SHP77 treated with DMSO at 0.1 percent for 48 hours (cell line): ENCODE data around the gene RAB27A.
"Not testable (repeated sequence)": the region's sequence is repeated elsewhere in the genome, so short reads cannot be mapped to it uniquely, and the experiment has no call there.

Experiments used
- DNase-seq: peaks from one replicate; lab custom pipeline; 2025; lab: John Stamatoyannopoulos, UW

RAB27A gene

DNA sequence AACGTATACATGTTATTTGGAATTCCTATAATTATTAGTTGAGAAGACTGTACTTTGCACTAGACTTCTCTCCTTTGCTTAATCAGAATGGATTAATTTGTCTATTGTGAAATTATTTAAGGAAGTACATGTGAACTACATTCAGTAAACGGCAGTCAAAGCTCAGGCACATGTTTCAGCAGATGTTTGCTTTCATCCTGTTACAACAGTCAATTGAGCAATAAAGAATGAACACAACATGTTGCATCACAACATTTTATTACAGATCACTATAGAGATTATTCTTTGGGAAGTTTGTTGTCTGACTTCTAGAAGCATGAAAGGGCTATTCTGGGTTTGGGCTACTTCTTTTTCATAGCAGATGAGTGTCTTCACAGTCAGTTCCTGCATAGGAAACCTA lies 39.2 kb downstream of the RAB27A start:
- no peak for DNase-seq

DNA sequence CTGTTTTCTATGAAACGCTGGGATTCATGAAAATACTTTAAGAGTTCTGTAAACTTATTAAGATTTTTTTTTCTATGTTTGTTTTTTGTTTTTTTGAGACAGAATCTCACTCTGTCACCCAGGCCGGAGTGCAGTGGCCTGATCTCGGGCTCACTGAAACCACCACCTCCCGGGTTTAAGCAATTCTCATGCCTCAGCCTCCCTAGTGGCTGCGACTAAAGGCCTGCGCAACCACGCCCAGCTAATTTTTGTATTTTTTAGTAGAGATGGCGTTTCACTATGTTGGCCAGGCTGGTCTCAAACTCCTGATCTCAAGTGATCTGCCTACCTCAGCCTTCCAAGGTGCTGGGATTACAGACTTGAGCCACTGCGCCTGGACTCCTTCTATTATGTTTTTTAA lies 39.7 kb downstream of the RAB27A start:
- not testable (repeated sequence) for DNase-seq

DNA sequence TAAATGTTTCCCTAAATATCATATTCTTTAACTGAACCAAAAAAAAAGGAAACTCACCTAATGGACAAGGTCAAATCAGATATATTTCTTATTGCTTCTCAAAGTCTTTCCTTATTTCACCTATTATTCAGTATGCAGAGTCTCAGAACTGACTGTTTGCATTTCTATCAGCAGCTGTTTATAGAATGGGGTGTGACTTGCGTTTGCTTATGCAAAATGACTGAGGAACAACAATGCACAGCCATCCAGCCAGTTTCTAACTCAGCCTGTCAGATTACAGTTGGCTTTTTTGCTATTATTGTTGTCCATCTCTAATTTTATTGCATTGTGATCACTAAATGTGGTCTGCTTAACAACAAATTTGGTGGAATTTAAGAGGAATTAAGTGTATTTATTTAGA lies 40.7 kb downstream of the RAB27A start:
- DNase-seq = no peak

DNA sequence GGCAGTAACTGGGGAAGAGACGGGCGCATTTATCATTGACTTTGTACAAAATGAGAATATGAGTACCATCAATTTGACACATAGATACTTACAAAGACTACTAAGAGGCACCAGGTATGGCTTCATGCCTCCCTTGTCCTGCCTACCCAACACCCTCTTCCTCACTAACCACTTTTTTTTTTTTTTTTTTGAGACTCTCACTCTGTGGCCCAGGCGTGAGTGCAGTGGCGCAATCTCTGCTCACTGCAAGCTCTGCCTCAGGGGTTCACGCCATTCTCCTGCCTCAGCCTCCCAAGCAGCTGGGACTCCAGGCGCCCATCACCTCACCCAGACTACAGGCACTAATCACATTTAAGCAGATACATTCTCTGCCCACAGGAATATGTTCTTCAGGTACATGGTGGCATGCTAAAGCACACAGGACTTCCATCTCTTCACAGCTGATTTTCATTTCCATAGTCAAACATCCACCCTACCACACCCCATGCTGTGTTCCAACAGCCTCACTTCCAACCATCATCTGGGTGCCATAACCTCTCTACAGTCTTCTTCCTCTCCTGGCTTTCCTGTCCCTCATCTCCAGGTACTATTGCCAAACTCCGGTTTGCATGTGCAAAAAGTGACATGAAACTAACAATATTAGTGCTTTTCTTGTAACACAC lies 41.7 kb downstream of the RAB27A start:
- DNase-seq = no peak

DNA sequence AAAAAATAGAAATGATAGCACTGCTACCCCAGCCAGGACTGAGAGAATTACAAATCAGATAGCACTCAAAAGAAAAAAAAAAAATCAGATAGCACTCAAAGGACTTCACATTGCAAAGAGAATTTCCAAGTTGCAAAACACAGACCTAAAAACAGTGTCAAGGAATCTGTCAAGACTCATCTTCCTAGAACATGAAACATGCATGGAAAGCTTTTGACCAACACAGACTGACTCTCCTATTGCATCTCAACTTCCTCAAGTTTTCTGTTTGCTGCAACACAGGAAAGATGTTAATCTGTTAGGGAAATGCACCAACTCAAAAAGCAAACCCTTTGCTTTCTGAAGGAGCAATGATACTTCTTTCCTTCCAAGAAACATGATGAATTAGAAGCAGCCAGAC lies 42.3 kb downstream of the RAB27A start:
- no peak for DNase-seq

DNA sequence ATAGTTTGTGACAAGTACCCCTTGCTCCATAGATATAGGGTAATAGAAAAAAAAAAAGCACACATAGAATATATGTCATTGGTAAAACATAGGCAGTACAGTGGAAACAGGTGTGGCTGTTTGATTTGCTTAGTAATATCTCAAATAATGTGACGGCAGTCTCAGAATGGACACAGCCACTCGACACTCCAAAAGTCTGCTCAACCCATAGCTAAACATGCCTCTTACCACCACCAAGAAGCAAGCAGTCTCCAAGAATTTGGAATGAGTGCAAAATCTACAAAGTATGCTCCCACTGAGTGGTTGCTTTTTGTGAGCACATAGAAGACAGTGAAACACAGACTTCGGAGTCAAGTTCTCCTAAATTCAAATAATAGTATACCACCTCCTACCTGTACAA lies 43.0 kb downstream of the RAB27A start:
- no peak for DNase-seq

DNA sequence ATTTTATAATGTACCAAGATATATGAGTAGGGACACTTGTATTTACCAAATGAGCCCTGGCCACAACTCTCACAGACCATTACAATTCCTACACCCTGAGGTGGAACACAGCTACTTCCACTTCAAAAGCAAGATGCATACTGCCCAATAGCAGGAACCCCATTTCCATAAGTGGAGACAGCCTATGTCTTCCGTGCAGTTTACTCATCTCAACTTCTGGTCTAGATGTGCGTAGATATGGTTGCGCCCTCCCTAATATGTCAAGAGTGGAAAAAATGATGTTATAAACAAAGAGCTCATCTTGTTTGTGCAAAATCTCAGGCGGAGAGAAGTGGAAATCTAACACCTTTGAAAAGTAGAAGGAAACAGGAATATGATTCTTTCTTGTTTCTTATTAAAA lies 44.6 kb downstream of the RAB27A start:
- no peak for DNase-seq

DNA sequence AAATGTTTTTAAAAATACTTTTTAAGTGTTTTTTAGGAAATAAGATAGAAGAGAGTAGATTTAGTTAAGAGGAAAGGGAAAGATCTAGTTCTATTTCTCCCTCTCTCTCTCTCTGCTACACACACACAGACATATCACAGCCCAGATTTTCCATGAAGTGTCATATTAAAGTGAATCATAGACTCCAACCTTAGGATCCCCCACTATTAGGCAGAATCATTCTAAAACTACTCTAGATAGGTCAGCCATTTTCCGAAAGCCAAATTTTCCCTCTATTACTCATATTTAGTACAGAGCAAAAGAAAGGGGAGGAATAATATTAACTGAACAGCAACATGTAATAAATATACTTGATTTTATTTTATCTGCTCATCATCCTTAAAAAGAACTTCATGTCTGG lies 47.7 kb downstream of the RAB27A start:
- DNase-seq = no peak

DNA sequence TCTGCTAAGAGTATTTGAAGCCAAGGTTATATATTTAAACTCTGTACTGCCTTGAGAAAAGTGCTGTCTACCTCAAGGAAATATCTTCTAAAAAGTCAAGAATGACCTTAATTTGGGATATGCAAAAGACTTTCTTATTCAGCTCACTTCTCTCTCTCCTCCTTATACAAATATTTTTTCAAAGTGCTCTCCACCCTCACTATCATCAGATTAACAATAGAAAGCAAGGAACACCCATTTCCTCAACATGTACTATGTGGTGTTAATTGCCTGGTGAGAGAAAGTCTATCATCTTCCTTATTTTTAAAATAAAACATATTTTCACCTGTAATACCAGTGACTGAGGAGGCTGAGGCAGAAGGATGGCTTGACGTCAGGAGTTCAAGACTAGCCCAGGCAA lies 48.4 kb downstream of the RAB27A start:
- DNase-seq = no peak

DNA sequence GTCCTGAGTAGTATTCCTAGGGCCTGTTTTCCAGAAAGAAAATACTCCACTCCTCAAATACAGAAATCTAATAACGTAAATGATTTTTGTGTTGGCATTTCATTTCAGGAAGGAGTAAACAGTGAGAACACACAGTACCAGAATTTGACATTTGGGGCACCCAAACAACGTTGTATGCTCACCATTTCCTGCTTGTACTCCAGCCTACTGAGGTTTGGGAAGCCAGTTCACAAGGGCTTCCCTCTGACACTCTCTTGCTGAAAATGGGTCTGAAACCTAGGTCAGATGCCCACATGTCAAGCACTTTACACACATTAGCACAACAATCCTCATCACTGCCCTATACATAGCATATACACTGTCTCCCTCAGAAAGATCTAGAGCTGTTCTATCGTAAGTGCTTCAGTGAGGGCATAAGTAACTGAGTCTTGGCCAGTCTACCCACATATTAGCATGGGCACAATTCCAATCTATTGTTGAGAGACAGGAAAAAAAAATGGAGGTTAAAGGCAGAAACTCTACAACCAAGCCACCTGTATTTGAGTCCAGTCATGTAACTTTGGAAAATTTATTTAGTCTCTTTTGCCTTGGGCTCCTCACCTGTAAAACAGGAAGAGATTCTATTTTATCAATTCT lies 49.4 kb downstream of the RAB27A start:
- no peak for DNase-seq

DNA sequence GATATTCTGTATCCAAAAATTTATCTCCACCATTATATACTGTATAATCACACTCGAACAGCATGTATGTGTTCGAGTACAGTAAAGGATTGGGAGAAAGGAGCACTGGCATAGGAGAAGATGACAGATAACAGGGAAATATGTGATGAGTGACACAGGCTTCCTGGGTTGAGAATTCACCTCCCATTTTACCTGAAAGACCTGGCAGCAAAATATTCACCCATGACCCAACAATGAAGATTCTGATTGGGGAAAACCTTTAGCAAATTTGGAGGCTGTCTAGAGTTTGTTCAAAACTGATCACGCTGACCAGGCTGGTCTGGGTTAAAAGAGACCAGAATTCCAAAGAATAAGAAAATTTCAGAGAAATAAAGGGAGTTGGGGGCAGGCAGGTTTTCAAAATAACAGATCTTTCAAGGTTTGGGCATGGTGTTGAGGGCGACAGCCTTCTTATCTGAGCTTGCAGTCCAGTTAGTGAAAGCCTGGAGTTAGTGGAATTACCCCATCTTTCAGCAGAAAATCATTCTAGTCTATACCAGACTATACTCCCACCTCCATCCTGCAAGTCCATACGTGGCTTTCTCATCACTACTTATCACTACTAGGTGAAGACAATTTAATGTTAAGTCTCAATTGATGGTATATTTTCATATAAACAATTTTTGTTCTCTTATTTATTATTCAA lies 50.0 kb downstream of the RAB27A start:
- DNase-seq = no peak

DNA sequence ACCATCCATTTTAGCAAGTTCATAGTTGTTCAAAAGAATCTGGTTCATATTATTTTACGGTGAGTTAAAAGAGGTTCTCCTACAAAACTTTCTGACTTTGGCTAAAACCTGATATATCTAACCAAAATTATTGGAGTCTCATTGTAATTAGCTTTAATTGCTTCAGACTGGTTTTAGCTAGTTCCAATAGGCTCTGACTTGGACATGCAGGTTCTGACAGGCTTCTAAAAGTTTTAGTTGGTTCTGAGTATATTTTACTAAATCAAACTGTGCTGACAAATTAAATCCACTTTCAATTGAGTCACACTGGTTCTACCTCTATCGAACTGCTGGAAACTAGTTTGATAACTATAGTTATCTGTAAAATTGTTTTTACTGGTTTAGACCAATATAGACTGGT lies 50.7 kb downstream of the RAB27A start:
- no peak for DNase-seq

DNA sequence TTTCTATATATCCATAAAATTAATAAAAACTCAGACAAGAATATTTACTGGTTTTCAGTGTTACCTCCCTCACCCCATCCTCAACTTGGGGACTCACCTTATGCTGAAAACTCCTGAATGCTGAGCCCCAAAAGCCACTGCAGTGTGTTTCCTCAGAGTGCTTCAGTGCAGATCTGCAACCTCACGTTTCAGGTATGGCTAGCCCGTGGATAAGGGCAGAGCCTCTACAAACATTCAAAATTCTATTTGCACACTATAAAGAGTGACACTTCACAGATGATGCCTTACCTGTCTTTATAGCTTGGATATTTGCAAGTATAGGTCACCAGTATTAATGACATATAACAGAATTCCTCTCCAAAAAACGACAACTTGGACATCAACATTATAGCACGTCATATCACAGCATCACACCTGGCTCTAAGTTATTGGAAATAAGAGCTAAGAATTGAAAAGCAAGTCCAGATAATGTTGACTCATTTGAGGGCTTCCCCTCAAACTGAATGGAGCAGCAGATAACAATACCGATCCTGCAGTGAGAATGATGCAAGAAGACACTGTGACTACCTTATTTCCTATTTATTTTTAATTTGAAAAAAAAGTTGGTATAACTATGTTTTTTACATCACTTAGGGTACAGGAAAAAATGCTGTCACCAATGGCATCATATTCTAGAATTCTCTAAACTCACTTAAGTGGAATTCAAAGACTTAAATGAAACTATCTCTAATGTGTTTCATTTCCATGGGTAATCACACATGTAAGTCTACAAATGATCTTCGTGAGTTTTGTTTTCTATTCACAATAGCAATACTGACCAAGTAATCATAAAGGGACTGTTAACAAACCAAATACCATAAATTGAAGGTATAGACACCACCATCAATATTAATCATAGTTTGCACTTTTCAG lies 52.1 kb downstream of the RAB27A start:
- no peak for DNase-seq

DNA sequence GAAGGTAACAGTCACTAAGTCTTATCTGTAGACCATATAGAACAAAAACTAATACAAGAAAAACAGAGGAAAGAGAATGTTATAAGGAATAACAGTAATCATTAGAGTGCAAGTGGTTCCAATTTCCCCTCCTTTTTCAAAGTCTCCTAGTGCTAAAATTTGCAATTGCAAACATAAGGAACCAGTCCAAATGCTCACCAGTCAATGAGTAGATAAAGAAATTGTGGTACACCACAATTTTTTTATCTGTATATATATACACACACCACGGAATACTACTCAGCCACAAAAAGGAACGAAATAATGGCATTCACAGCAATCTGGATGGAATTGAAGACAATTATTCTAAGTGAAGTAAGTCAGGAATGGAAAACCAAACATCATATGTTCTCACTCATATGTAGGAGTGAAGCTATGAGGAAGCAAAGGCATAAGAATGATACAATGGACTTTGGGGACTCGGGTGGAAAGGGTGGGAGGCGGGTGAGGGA lies 54.0 kb downstream of the RAB27A start:
- no peak for DNase-seq

DNA sequence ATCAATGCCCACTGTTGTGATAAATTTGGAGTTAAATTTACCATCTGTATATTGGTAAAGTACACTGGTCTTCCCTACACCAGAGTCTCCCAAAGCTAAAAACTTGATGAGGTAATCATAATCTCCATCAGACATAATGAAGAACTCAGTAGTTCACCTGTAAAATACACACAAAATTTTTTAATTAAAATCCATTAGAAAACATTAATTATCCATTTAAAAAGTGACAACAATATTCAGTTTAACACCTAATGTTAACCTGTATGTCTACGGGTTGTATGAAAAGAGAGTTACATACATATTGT lies 54.9 kb downstream of the RAB27A start:
- DNase-seq = no peak

DNA sequence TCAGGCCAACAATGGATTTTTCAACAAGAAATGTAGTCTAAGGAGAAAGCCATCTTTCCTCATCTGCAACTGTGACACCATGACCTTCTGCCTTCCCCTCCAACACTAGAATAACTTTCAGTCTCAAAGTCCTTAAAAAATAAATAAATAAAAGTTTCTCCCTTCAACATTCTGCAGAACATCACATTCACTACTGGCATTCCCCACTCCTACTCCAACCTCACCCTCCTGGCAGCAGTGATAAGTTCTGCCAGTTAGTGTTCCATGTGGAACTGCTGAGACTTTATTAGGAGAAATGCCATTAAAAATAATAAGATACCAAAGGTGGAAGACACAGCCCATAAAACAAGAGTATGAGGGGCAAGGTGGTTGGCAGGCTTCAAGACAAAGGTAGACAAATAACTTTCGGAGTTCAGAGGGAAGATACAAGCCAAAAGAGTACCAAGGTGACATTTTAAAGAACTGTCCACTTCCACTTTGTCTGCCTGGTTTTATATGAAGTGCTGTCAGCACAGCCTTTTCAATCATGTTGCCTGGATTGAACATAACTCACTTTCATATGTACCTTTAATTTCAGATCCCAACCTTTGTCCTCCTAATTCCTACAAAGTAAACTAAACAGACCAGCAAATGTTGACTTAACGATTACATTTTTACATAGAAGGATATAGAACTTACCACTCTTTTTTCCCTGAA lies 55.4 kb downstream of the RAB27A start:
- no peak for DNase-seq

DNA sequence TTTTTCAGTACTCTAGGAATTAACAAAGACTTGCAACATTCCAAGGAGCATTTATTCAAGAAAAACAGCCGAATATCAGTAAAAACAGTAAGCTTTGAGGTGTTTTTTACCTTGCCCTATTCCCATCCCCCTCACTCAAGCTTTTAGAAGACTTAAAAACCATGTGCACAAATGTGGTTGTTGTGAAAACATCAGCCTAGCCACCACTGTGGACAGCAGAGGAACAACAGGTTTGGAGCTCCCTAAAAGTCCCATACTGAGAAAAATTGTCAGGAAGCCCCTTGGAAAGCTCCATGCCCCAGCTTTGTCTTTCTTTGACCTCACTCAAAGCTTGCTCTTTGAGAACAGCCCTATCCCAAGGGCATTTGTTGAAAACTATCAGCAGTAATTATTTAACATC lies 58.2 kb downstream of the RAB27A start:
- no peak for DNase-seq

DNA sequence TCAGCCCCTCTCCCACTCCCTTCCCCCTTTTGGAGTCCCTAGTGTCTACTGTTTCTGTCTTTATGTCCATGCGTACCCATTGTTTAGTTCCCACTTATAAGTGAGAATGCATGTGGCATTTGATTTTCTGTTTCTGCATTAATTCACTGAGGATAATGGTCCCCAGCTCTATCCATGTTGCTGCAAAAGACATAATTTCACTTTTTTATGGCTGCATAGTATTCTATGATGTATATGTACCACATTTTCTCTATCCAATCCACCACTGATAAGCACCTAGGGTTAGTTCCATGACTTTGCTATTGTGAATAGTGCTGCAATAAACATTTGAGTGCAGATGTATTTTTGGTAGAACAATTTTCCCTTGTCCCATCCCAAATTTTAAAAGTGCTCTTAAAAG lies 58.7 kb downstream of the RAB27A start:
- no peak for DNase-seq

DNA sequence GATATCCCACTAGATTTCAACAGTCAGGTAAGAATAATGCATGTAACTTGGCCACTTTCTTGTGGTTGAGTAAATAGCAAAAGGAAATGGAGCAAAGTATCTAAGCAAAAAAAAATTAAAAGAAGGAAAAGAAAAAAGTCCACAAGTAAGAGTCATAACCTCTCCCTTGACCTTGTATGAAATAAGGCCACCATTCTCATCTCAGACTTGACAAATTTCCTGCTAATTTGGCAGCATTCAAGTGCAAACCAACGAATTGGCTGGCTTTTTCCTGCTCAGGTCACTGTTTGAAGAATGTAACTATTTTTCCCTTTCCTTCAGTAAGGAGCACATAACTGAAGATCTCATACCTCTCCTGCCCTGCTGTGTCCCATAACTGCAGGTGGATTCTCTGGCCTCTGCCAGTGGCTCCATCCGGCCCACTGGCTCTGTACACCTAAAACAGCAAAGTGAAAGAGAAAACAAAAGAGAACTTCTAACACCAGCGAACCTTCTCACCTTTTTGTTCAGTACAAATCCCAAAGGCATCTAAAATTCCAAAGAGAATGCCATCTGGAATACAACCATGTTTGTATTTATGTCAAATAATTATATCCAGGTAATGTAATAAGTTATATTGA lies 59.5 kb downstream of the RAB27A start:
- no peak for DNase-seq

DNA sequence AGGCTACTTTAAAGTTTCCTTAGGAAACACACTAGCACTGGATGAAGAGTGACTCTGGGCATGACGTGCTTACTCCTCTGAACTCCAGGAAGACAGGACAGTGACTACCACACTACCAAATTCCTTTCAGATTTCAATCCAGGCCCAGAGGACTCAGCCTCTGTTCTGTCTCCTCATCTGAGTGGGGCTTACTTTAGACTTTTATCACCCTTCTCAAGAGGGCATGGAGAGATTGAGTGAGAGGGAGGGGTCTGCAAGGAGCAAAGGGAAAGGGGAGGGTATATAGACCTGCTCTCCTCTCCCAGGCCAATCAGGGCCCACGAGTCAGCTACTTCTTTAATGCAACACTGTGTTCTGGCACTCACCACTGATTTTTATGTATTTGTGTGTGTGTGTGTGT lies 63.5 kb downstream of the RAB27A start:
- no peak for DNase-seq

DNA sequence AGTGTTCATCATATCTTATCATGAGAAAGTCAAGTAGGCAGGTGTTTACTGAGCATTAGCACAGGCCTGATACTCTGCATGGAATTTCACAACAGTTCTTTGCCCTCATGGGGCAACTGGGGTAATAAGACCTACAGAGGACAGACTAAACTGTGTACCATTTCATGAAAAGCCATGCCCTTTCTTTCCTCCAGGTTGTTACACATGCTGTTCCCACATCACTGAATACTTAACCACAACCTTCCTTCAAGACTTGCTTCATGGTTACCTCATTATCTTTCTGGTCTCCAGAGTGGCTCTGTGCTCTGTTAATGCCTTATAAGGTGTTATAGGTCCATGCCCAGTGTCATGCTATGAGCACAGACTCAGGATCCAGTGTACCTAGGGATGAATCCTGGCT lies 64.7 kb downstream of the RAB27A start:
- DNase-seq = no peak

DNA sequence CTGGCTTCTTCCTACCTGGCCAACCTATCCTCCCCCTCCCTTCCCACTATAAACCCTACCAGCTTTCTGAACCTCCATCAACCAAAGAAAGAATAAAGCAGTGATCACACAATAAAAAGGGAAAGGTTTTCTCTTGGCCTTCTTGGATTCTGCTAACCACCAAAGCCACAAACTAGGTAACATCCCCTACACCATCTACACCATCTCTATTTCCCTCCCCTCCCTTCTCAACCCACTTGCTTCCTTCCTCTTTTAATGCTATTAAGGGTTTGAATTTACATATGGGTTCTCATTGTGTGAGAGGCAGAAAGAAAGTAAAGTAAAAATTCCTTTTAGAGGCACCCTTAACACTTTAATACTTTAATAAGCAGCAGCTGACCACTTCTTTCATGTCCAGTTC lies 67.0 kb downstream of the RAB27A start:
- DNase-seq = no peak
